Measurements from ENCODE around the gene ZBTB38.

- TF ChIP-seq ETV5 (CRISPR knock-in tag; IDR thresholded peaks at IDR 0.05; ENCODE audit: borderline replicate concordance) (no peak), YEATS2 (CRISPR knock-in tag; IDR thresholded peaks at IDR 0.05; ENCODE audit: borderline replicate concordance) (no peak), FOXM1 (CRISPR knock-in tag; IDR thresholded peaks at IDR 0.05) (no peak), HOXA7 (CRISPR knock-in tag; IDR thresholded peaks at IDR 0.05) (no peak), UBTF (CRISPR knock-in tag; IDR thresholded peaks at IDR 0.05) (no peak), ATF1 (CRISPR knock-in tag; IDR thresholded peaks at IDR 0.05) (no peak), AGO1 (IDR thresholded peaks at IDR 0.05; ENCODE audit: low read depth, low read length, poor library complexity, severe bottlenecking) (no peak), TAF1 (CRISPR knock-in tag; IDR thresholded peaks at IDR 0.05) (no peak), ZNF792 (CRISPR knock-in tag; IDR thresholded peaks at IDR 0.05) (no peak), MAZ (IDR thresholded peaks at IDR 0.05; ENCODE audit: borderline replicate concordance, low read depth, low read length) (no peak), MAZ (CRISPR knock-in tag; IDR thresholded peaks at IDR 0.05; ENCODE audit: low read depth) (no peak), MAX (IDR thresholded peaks at IDR 0.05) (no peak), TBL1XR1 (IDR thresholded peaks at IDR 0.05; ENCODE audit: borderline replicate concordance, low read length, partially characterized antibody) (no peak), CHD4 (IDR thresholded peaks at IDR 0.05; ENCODE audit: borderline replicate concordance, low read length) (no peak), ZMAT3 (CRISPR knock-in tag; conservative IDR thresholded peaks at IDR 0.05) (no peak)
Observed at GRCh38 chr3:141387516-141387915, 19.2 kb downstream of the ZBTB38 start.

Measured in HepG2 (cell line).